ENCODE results near the gene RUNX3. TPM values are rescaled to one million over a fixed set of nuclear protein-coding genes. Genes with fewer than 3 reads are reported as not detected.

Gene RUNX3
- total RNA-seq, 1 donor from 2014 or later: 153 TPM

GRCh38 chr1:24963943-24964693, 34.0 kb upstream of the RUNX3 start:
- CTCF ChIA-PET: interaction anchor here (1.0 to 6.8 kb wide), 5 partner anchors 17 to 116 kb away, joined by 3 to 71 read pairs (median 5); partner anchors contain the start of gene RUNX3
- TF ChIP-seq CTCF (IDR thresholded peaks at IDR 0.05): no peak
- peak overlapping the region; percentile 76 for H3K4me3 Mint-ChIP-seq
- no peaks in the 10 kb centered on the region for H3K9me3 Mint-ChIP-seq
- no peak for ATAC-seq (ENCODE audit: low read depth)
- peak overlapping the region; percentile 88 for H3K27ac Mint-ChIP-seq
- intact Hi-C loops (cut with micrococcal nuclease): no loop called here
- no peaks in the 10 kb centered on the region for H3K27me3 Mint-ChIP-seq
- no peak for DNase-seq
- H3K4me1 Mint-ChIP-seq: peaks cover 59% of the 10 kb centered on the region
- POLR2A ChIA-PET: interaction anchor here (0.6 to 6.3 kb wide), 28 partner anchors 8 to 73 kb away, joined by 3 to 88 read pairs (median 7); partner anchors contain the start of gene RUNX3
- H3K36me3 Mint-ChIP-seq (ENCODE audit: low read depth): no peaks in the 10 kb centered on the region

GRCh38 chr1:24963099-24963872, 33.2 kb upstream of the RUNX3 start:
- POLR2A ChIA-PET: interaction anchor here (0.8 to 6.3 kb wide), 12 partner anchors 8 to 74 kb away, joined by 3 to 88 read pairs (median 10); partner anchors contain the start of gene RUNX3
- Mint-ChIP-seq H3K4me1 (peaks cover 66% of the 10 kb centered on the region), H3K27me3 (no peaks in the 10 kb centered on the region), H3K36me3 (ENCODE audit: low read depth) (no peaks in the 10 kb centered on the region), H3K9me3 (no peaks in the 10 kb centered on the region), H3K4me3 (peak overlapping the region; percentile 76), H3K27ac (peak overlapping the region; percentile 56)
- CTCF ChIA-PET: interaction anchor here (0.6 to 6.8 kb wide), 6 partner anchors 16 to 72 kb away, joined by 3 to 71 read pairs (median 4); partner anchors contain the start of gene RUNX3
- DNase-seq (no peak), ATAC-seq (ENCODE audit: low read depth) (peak; percentile 18)
- intact Hi-C loops (cut with micrococcal nuclease): no loop called here
- no peak for TF ChIP-seq CTCF (IDR thresholded peaks at IDR 0.05)

DNA sequence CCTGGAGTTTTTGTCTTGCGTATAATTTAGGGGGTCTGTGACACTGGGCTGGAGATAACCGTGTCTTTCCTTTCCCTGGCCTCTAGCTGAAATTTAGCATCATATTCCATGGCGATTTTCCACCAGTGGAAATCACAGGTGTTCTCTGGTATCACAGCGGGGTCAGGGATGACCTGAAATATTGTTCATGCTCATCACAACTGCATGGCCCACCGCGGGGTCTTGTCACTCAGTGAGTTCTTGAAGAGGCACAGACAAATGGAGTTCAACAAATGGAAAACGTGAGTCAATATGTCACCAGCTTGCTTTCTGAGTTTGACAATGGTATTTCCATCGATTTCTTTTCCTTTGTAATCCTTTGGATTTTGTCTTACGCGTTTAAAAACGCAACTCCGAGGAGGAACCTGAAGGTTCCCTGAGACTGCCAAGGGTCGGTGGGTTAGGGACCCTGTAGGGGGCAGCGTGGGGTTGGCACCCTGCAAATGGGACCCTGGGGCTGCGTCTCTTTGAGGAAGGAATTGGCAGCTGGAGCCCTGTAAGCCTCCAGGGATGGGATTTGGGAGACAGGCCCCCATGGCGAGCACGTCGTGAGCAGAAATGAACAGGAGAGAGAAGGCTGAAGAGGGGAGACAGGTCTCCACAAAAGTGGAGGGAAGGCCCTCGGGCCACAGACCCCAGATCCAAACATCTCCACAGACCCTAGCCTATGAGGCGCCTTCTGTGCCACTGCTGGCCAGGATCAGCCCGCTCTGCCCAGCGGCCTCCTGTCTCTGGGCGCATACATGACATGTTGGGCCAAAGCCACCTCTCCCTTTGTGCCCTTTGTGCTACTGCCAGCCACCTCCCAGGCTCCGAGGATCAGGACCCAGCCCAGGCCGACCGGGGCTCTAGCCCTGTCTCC, 32.1 kb upstream of the RUNX3 start:
- ATAC-seq (ENCODE audit: low read depth) (no peak), DNase-seq (no peak)
- H3K36me3 Mint-ChIP-seq (ENCODE audit: low read depth): no peaks in the 10 kb centered on the region
- peak overlapping the region; percentile 56 for H3K27ac Mint-ChIP-seq
- H3K4me1 Mint-ChIP-seq: peaks cover 77% of the 10 kb centered on the region
- ChIA-PET CTCF (interaction anchor here (1.0 to 6.8 kb wide), 2 partner anchors 73 to 114 kb away, joined by 3 to 71 read pairs; no protein-coding TSS in a partner anchor), POLR2A (interaction anchor here (1.6 to 6.3 kb wide), 4 partner anchors 8 to 71 kb away, joined by 6 to 88 read pairs (median 36); no protein-coding TSS in a partner anchor)
- H3K4me3 Mint-ChIP-seq: peak overlapping the region; percentile 76
- TF ChIP-seq CTCF (IDR thresholded peaks at IDR 0.05): no peak
- H3K9me3 Mint-ChIP-seq: no peaks in the 10 kb centered on the region
- H3K27me3 Mint-ChIP-seq: no peaks in the 10 kb centered on the region
- intact Hi-C loops (cut with micrococcal nuclease): no loop called here

DNA sequence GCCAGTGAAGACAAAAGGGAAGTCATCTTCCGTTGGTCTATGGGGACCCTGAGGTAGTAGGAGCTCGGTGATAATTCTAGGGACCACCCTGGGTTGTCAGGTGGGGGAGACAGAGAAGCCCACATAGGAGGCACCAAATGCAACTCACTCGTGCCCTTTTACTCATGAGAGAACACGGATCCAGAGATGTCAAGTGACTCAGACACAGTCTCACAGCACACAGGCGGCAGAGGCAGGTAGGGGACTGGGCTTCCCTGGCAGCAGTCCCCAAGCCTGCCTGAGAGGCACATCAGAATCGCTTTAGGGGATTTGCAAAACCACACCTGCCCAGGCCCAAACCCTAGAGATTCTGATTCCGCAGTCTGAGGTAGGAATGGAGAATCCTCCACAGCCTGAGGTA, 31.3 kb upstream of the RUNX3 start:
- no peak for ATAC-seq (ENCODE audit: low read depth)
- Mint-ChIP-seq H3K4me3 (peak overlapping the region; percentile 42), H3K27ac (no peak overlapping the region), H3K9me3 (no peaks in the 10 kb centered on the region), H3K4me1 (peaks cover 78% of the 10 kb centered on the region), H3K36me3 (ENCODE audit: low read depth) (no peaks in the 10 kb centered on the region), H3K27me3 (no peaks in the 10 kb centered on the region)
- no peak for DNase-seq
- TF ChIP-seq CTCF (IDR thresholded peaks at IDR 0.05): no peak
- ChIA-PET CTCF (interaction anchor here (1.0 to 1.4 kb wide), 2 partner anchors 10 to 113 kb away, joined by 3 to 4 read pairs; no protein-coding TSS in a partner anchor), POLR2A (interaction anchor here (0.7 to 1.8 kb wide), 3 partner anchors 27 to 61 kb away, joined by 3 to 6 read pairs (median 3); no protein-coding TSS in a partner anchor)
- intact Hi-C loops (cut with micrococcal nuclease): no loop called here

All from activated B cell treated with CpG ODN at 0.5 μM for 24 hours (primary cell).